MCF 10A (cell line): ENCODE results near the gene C1orf94. TPM values are rescaled to one million over a fixed set of nuclear protein-coding genes. Genes with fewer than 3 reads are reported as not detected.

Experiments
- BruUV-seq: library from RNA; stranded (reverse); fragments of 400-500 nt; replicated peaks from 2 replicates; lab custom pipeline; 2021; lab: Mats Ljungman, UMichigan
- CTCF ChIA-PET: fragments of 300-600 bp; sonication (Branson Sonifier 250); formaldehyde crosslinking; extraction: SDS; loops from one replicate; lab custom pipeline; 2021; ENCODE audit warnings: antibody characterized with exemption, inconsistent platforms; lab: Yijun Ruan, JAX
- POLR2A ChIA-PET: fragments of 300-600, 350-650 bp; sonication (Branson Sonifier 250); formaldehyde crosslinking; extraction: SDS; loops from one replicate; lab custom pipeline; 2020; ENCODE audit warnings: antibody characterized with exemption, inconsistent platforms; lab: Yijun Ruan, JAX
- DNase-seq: peaks from one replicate; pipeline ENCODE4 v3.0.0-alpha.2; 2018; ENCODE audit not compliant: unreplicated experiment
- H3K27ac Mint-ChIP-seq: one replicate; pipeline ENCODE4 v1.8.0; 2022; ENCODE audit warnings: mild to moderate bottlenecking, low read depth, mixed read lengths; ENCODE audit not compliant: unreplicated experiment
- H3K27me3 Mint-ChIP-seq: one replicate; pipeline ENCODE4 v1.8.0; 2022; ENCODE audit warnings: mixed read lengths; ENCODE audit not compliant: insufficient read depth, unreplicated experiment
- H3K36me3 Mint-ChIP-seq: one replicate; pipeline ENCODE4 v1.8.0; 2022; ENCODE audit warnings: mild to moderate bottlenecking, moderate library complexity, mixed read lengths; ENCODE audit not compliant: insufficient read depth, unreplicated experiment
- H3K4me1 Mint-ChIP-seq: one replicate; pipeline ENCODE4 v1.8.0; 2022; ENCODE audit warnings: mixed read lengths; ENCODE audit not compliant: insufficient read depth, unreplicated experiment
- H3K4me3 Mint-ChIP-seq: one replicate; pipeline ENCODE4 v1.8.0; 2022; ENCODE audit warnings: mild to moderate bottlenecking, moderate library complexity, mixed read lengths; ENCODE audit not compliant: unreplicated experiment
- H3K9me3 Mint-ChIP-seq: one replicate; pipeline ENCODE4 v1.8.0; 2022; ENCODE audit warnings: mixed read lengths; ENCODE audit not compliant: unreplicated experiment
- intact Hi-C: fragments of 100-400 bp; cut with micrococcal nuclease; formaldehyde crosslinking; loops from 2 replicates; pipeline ENCODE4 v1.14.1; 2022
- total RNA-seq: library from RNA; stranded (reverse); gene quantifications from 2 replicates; pipeline ENCODE4 v1.2.3, GENCODE V29; 2022
- TF ChIP-seq, protein P1 (sequence below): fragments of 200-600 bp; IDR thresholded peaks from one replicate; pipeline ENCODE4 v1.8.0; 2022; ENCODE audit warnings: antibody characterized with exemption, mild to moderate bottlenecking; ENCODE audit not compliant: unreplicated experiment

C1orf94 gene
- total RNA-seq, 1 experiment from 2014 or later, result not detected

DNA sequence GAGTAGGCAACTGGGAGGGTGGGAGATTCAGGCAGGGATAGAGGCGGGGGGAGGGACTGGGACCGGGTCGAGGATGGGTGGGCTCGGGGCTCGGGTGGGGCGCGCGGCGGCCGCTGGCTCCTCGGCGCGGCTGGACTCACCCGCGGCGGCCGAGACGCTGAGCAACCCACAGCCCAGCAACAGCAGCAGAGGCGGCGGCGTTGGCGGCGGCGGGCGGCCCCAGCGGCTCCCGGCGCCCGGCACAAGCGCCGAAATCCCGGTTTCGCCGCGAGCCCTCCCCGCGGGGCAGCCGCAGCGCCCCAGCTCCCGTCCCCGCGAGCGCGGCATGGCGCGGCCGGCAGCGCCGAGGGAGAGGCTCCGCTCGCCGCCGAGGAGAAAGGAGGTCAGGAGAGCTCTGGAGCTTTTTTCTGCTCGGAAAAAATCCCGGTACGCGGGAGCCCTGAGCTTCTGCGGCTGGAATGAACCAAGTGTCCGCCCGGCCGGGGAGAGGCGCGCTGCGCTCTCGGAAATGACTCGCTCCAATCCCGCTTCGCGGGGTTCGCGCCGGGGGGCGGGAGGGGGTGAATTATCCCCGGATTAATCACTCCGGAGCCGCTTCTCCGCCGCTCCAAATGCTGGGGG lies 11.8 kb upstream of the C1orf94 start, which contains the start of gene CSMD2:
CSMD2 (minus strand) TSS at position 460 of the 621 bp plus-strand sequence; CDS start at position 327, 133 bp downstream.
- DNase-seq, result no peak
- Mint-ChIP-seq H3K27ac (no peak within 1 kb of the TSS), H3K4me1 (no peaks in the 10 kb centered on the region), H3K9me3 (peaks cover 45% of the 10 kb centered on the region), H3K4me3 (no peak within 1 kb of the TSS), H3K36me3 (no peaks in the 10 kb centered on the region), H3K27me3 (no peaks in the 10 kb centered on the region)
- TF ChIP-seq, protein P1, sequence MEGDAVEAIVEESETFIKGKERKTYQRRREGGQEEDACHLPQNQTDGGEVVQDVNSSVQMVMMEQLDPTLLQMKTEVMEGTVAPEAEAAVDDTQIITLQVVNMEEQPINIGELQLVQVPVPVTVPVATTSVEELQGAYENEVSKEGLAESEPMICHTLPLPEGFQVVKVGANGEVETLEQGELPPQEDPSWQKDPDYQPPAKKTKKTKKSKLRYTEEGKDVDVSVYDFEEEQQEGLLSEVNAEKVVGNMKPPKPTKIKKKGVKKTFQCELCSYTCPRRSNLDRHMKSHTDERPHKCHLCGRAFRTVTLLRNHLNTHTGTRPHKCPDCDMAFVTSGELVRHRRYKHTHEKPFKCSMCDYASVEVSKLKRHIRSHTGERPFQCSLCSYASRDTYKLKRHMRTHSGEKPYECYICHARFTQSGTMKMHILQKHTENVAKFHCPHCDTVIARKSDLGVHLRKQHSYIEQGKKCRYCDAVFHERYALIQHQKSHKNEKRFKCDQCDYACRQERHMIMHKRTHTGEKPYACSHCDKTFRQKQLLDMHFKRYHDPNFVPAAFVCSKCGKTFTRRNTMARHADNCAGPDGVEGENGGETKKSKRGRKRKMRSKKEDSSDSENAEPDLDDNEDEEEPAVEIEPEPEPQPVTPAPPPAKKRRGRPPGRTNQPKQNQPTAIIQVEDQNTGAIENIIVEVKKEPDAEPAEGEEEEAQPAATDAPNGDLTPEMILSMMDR, result no peak
- no TSS peak for BruUV-seq
- CTCF ChIA-PET, result interaction anchor here (0.6 kb wide), 1 partner anchor 9 kb away, joined by 3 read pairs; no protein-coding TSS in a partner anchor
- POLR2A ChIA-PET, result no interaction called here
- intact Hi-C loops, result no loop called here

DNA sequence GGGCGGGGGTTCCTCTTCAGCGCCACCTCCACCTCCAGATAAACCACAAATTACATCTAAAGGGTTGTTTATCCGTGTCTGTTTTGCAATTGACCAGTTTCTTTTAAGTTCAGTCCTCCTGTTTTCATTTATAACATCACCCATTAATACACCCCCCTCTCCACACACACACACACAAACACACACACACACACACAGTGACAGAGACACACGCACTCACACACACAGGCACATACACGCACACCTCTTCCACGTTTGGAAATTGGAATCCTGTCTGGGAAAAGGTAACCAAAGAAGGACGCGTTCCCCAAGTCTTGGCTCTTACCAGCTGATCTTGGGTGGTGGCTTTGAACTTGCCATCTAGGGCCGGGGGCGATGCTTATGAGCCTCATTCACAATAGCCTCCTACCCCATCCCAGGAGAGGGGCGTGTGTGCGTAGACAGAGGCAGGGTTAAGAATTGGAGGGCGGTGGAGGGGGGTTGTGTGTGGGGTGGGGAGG lies 11.2 kb upstream of the C1orf94 start:
- TF ChIP-seq, protein P1, result no peak
- H3K36me3 Mint-ChIP-seq, result no peaks in the 10 kb centered on the region
- ChIA-PET CTCF (no interaction called here), POLR2A (no interaction called here)
- H3K4me1 Mint-ChIP-seq, result no peaks in the 10 kb centered on the region
- H3K4me3 Mint-ChIP-seq, result no peak overlapping the region
- no TSS peak for BruUV-seq
- intact Hi-C loops, result no loop called here
- DNase-seq, result no peak
- H3K27ac Mint-ChIP-seq, result no peak overlapping the region
- peaks cover 51% of the 10 kb centered on the region for H3K9me3 Mint-ChIP-seq
- no peaks in the 10 kb centered on the region for H3K27me3 Mint-ChIP-seq

DNA sequence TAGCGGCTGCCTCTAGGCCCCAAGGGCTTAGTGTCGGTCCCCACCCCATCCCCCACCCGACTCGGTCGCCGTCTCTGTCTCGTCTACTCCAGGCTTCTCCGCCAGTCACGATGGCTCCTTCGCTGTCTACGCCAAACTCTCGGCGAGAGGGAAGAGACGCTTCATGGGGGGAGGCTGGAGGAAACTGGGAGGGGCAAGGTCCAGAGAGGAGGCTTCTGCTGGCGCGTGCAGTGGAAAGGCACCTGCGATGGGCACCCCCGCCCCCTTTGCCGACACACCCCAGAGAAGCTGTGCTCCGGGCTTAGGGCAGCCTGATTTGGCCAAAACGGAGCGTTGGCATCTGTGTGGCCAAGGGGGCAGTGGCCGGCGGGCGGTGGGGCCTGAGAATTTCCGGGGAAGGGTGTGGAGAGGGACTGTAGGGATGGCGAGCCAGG lies 10.5 kb upstream of the C1orf94 start:
- H3K27me3 Mint-ChIP-seq, result no peaks in the 10 kb centered on the region
- H3K27ac Mint-ChIP-seq, result no peak overlapping the region
- BruUV-seq, result no TSS peak
- POLR2A ChIA-PET, result no interaction called here
- no peak overlapping the region for H3K4me3 Mint-ChIP-seq
- TF ChIP-seq, protein P1, result no peak
- DNase-seq, result no peak
- H3K36me3 Mint-ChIP-seq, result no peaks in the 10 kb centered on the region
- CTCF ChIA-PET, result no interaction called here
- peaks cover 54% of the 10 kb centered on the region for H3K9me3 Mint-ChIP-seq
- H3K4me1 Mint-ChIP-seq, result no peaks in the 10 kb centered on the region
- intact Hi-C loops, result no loop called here

DNA sequence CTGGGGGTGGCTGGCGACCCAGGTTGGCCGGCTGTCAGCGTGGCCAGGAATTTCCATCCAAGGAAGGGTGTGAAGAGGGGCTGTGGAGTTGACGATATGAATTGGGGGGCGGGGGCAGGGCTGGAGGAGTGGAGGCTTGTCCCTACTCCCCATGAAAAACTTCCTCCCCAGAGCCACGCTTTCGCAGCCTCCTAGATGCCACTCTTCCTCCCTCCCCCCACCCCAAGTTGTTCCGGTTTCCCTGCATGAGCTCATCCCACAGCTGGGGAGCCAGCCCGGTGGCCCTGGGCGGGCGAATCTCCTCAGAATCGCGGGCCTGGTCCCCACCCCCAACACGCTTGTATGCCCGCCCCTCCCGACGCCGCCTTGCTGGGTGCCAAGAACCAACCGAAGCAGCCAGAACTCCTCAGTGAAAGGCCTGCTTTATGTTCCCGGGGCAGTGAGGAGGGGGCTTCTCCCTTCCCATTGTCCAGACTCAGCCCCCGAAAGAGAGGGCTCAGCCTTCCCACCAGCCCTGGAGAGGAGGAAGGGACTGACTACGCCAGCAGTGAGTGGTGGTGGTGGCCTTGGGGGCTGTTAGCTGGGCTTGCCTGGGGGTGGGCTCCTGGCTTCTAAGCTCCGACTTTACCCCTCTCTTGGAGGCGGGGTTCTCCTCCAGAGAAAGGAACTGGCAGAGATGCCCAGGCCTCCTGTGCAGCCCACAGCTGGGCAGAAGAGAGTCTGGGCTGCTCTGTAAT lies 9.9 kb upstream of the C1orf94 start:
- ChIA-PET CTCF (interaction anchor here (1.3 kb wide), 1 partner anchor 53 kb away, joined by 7 read pairs; no protein-coding TSS in a partner anchor), POLR2A (no interaction called here)
- H3K4me1 Mint-ChIP-seq, result no peaks in the 10 kb centered on the region
- H3K27ac Mint-ChIP-seq, result no peak overlapping the region
- no peak for DNase-seq
- no TSS peak for BruUV-seq
- intact Hi-C loops, result no loop called here
- H3K9me3 Mint-ChIP-seq, result peaks cover 50% of the 10 kb centered on the region
- TF ChIP-seq, protein P1, result no peak
- H3K36me3 Mint-ChIP-seq, result no peaks in the 10 kb centered on the region
- H3K4me3 Mint-ChIP-seq, result no peak overlapping the region
- H3K27me3 Mint-ChIP-seq, result no peaks in the 10 kb centered on the region
